SH-SY5Y (cell line): ENCODE data around the gene RHBG.

Experiments
- GATA2 ChIP-seq: IDR thresholded peaks from 2 replicates; pipeline ENCODE4 v1.6.1; 2011; ENCODE audit warnings: mild to moderate bottlenecking, low read depth, low read length
- GATA3 ChIP-seq: IDR thresholded peaks from 2 replicates; pipeline ENCODE4 v1.6.1; 2011; ENCODE audit warnings: low read depth, mild to moderate bottlenecking, low read length, moderate library complexity

The RHBG gene, protein sequence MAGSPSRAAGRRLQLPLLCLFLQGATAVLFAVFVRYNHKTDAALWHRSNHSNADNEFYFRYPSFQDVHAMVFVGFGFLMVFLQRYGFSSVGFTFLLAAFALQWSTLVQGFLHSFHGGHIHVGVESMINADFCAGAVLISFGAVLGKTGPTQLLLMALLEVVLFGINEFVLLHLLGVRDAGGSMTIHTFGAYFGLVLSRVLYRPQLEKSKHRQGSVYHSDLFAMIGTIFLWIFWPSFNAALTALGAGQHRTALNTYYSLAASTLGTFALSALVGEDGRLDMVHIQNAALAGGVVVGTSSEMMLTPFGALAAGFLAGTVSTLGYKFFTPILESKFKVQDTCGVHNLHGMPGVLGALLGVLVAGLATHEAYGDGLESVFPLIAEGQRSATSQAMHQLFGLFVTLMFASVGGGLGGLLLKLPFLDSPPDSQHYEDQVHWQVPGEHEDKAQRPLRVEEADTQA

DNA sequence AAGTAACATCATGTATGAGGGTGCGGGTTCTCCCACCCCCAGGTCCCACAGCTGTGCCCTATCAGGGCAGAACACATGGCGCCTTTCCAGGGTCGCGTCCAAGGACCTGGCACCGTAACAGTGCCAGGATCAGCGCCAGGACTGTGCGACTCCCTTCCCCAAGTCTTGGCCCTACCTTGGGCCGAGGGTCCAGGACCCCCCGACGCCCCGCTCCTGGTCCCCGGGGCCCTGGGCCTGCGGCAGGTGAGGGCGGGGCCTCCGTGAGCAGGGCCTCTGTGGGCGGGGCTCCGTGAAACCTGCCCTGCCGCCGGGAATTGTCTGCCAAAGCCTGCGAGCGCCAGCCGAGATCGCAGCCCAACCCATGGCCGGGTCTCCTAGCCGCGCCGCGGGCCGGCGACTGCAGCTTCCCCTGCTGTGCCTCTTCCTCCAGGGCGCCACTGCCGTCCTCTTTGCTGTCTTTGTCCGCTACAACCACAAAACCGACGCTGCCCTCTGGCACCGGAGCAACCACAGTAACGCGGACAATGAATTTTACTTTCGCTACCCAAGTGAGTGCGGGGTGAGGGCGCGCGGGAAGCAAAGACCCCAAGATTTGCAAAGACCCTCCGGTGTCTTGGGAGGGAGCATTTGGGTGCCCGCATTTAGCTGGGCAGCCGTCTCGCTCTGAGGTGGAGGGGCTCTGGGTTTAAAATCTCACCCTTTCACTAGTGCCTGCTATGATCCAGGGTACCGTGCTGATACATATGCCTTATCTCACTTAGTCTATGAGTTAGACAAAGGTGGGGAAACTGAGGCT is at the start of gene RHBG:
Gene RHBG, plus strand, starts transcription at position 323 of the 796 bp plus-strand sequence. Its CDS starts 39 bp downstream, at position 362.
- no peak for TF ChIP-seq GATA2
- TF ChIP-seq GATA3: no peak

DNA sequence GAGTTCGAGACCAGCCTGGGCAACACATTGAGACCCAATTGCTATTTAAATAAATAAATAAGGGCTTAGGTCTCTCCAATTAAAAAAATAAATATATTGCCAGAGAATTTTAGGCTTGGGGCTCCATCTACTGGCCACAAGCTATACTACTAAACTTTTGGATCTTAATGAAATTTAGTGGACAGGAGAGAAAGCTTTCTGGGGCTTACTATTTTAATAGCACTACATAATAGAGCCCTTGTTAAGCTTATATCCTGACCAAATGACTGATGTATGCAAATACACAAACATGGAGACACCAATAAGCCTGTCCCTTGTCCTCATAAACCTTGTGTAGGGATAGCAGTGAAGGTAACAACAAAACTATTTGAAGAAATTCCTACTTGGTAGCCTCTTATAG is 49.3 kb upstream of the RHBG start:
- TF ChIP-seq GATA3: no peak
- TF ChIP-seq GATA2: no peak

DNA sequence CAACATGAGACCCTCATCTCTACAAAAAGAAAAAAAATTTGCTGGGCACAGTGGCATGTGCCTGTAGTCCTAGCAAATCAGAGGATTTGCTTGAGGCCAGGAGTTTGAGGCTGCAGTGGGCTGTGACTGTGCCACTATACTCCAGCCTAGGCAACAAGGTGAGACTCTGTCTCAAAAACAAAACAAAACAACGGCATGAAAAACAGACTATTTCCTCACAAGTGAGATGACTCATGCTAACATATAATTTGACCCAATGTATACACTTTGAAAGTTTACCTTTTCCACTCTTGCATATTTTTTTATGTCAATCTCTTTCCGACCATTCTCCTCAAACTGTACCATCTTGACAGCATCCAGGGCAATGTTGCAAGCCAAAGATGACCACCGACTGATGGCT is 48.5 kb upstream of the RHBG start:
- TF ChIP-seq GATA2: no peak
- no peak for TF ChIP-seq GATA3

DNA sequence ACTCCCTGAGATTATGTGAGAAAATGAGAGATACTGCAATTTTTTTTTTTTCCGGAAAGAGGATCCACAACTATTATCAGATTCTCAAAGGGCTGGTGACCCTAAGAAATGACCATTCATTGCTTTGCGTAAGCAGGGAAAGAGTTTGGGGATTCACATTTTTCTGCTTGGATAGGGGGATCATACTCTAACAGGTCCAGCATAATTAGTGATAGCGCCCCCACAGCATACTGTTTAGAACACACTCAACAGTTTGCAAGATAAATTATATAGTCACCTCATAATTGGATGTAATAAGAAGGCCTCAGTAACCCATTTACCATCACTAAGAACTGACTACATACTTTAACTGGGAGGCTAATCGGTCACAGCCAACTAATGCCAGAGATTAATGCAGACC is 32.8 kb upstream of the RHBG start:
- TF ChIP-seq GATA2 (no peak), GATA3 (no peak)

DNA sequence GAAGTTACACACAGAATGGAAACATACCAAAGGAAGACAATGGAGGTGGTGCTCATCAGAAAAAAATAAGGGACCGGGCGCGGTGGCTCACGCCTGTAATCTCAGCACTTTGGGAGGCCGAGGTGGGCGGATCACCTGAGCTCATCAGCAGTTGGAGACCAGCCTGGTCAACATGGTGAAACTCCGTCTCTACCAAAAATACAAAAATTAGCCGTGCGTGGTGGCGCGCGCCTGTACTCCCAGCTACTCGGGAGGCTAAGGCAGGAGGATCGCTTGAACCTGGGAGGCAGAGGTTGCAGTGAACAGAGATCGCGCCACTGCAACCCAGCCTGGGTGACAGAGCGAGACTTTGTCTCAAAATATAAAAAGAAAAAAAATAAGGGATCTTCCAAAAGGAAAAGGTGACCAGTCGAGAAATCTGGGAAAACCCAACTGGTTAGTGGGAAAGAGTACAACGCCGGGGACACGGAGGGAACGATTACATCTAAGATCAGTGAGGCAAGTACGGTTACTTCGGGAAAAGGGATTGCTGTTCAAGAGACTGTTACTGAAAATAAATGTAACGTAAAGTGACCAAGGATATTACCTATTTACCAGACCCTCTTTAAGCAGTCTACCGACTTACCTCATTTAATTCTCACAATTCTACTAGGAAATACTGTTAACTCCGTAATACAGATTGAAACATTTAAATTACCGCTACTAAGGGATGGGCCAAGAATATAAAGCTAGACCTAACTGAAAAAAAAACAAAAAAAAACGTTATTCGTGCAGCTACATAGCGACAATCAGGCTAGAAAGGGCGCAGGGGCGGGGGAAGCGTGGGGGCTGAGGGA is 31.7 kb upstream of the RHBG start:
- no peak for TF ChIP-seq GATA2
- TF ChIP-seq GATA3: no peak

DNA sequence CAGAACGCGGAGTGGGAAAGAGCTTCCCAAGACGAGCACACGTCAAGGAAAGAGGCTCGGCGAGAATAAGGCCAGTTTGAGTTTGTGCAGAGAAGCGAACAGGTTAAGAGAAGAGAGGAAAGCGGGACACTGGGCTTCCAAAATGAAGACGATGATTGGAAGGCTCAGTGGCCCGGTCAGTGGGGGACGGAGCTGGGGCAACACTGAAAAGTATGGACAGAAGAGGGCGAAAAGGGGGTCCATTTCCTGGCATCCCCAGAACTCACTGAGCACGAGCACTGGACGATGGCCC is 31.2 kb upstream of the RHBG start:
- TF ChIP-seq GATA2 (no peak), GATA3 (no peak)

DNA sequence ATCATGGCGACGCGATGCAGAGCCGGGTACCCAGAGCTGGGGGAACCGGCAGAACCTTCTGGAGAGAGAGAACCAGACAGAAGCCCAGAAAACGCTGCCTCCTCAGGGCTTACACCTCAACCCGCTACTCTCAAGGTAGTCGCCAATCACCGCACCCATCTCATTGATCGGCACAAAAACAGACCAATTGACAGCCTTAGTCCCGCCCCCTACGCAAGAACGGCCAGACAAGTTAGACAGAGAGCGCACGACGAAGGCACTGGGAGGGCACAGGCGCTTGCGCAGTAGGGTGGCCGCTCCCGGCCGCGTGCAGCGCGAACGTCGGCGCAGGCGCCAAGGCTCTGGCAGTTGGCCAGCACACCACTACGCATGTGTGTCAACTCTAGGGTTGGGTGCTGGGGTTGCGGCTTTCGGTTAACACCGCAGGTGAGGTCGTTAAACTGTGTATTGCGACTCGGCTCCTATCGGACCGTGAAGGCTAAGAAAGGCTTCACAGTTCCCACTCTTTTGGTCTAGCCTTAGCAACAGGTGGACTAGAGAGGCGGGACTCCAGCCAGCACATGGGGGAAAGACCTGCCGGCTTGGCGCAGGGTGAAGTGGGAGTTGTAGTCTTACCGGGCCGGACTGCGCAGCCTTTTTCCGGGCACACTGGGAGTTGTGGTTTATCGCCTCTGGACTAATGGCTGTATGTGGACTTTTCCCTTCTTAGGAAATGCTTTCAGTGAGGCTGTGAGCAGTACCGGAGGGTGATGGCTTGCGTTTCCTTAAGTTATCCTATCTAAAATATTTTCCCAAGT is 30.6 kb upstream of the RHBG start, which contains the start of the genes CCT3 and TSACC:
Gene CCT3, minus strand, starts transcription at position 113 of the 797 bp plus-strand sequence. Its CDS starts 108 bp downstream, at position 5.
Gene TSACC, plus strand, starts transcription at position 347 of the 797 bp plus-strand sequence. CDS start 1,232 bp downstream, outside the sequence.
- TF ChIP-seq GATA2 (no peak; the same call in 1 of the 2 replicates), GATA3 (no peak)

DNA sequence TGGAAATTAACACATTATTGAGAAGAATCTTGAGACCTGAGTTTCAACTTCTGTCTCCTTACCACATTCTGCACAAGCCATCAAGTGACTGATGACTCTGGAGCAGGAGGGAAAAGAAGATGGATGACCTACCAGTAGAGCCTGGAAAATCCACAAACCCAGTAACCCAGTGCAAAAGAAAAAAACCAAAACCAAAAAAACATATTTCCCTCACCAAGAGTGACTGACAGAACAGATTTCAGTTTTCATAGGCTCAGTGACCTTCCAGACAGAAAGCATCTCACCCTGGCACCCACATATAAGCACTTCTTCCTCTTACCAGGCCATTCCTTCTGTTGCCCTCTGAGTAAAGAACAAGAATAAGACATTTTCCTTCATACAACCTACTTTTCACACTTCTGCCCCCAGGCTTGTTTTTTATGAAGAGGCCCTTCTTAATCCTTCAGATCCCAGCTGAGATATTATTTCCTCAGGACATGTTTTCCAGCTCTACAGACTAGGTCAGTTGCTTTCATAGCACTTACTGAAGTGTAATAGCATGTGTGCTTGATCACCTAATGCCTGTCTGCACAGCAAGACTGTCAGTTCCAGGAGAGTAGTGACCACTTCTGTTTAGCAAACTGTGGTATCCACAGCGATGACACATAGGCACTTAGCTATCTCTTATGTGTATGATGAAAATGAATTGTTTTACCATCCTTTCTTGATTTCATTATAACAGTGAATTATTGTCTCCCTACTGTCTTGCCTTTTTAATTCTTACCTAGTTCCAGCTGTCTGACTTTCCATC is 26.6 kb upstream of the RHBG start:
- TF ChIP-seq GATA3: no peak
- TF ChIP-seq GATA2: no peak

DNA sequence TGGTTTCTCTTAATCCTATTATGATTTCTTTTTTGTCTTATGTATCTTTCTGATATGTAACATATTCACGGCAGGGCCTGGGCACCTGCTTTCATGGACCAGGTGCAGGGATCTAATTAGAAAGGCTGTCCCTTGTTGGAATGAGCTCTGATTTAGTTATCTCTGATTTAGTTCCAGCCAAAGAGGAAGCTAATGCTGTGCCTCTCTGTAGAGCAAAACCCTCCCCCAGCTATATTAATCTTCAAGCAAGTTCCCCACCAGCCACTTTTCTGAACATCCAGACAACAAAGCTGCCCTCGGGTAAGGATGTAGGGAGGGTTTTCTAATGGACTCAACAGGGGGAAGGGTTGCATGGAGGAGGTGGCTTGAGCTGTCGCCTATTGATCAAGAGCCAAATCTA is 24.6 kb upstream of the RHBG start:
- TF ChIP-seq GATA2: peak; percentile 58; the same call in 1 of the 2 replicates
- TF ChIP-seq GATA3: no peak

DNA sequence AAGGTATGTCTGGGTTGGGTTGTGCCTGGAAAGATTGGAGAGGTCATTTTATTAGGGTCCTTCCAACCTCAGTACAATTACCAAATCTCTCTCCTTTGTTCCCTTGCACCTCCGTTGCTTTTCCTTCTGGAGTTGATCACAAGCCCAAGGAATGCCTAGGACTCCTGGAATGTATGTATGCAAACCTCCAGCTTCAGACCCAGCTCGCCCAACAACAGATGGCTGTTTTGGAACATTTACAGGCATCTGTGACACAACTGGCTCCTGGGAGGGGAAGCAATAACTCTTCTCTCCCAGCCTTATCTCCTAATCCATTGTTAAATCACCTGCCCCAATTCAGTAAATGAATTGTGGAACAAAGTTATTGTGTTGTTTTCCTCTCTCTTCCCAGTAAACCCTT is 22.4 kb upstream of the RHBG start:
- TF ChIP-seq GATA2: peak; percentile 58; the same call in 1 of the 2 replicates
- no peak for TF ChIP-seq GATA3

DNA sequence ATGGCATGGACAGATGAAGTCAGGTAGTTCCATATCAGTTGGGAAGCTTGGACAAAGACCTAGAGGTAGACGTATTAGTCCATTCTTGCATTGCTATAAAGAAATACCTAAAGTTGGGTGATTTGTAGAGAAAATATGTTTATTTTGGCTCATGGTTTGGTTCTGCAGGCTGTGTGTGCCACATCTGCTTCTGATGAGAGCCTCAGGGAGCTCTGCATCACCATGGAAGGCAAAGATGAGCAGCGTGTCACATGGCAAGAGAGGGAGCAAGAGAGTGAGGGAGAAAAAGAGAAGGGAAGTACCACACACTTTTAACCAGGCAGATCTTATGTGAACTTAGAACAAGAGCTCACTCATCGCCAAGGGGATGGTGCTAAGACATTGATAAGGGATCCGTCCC is 21.7 kb upstream of the RHBG start:
- TF ChIP-seq GATA3 (no peak), GATA2 (no peak)

DNA sequence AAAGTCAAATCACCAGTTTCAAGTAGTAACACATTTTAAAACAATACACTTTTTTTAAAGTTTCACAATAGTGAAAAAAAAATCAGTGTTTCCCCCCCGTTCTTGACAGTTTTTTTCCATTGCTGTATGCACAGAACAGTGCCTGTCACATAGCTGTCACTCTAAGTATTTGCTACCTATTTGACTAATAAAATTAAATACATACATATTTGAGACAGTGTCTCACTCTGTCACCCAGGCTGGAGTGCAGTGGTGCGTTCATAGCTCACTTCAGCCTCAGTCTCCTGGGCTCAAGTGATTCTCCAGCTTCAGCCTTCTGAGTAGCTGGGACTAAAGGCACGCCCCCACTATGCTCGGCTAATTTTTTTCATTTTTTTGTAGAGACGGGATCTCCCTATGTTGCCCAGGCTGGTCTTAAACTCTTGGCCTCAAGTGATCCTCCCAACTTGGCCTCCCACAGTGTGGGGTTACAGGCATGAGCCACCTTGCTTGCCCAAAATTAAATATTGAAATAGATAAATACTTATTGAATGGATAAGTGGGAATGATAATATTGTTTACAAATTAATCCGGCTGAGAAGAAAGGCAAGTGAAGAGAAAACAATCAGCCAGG is 12.6 kb upstream of the RHBG start:
- no peak for TF ChIP-seq GATA2
- no peak for TF ChIP-seq GATA3
